ENCODE measurements around the gene PITX1.

Gene PITX1

GRCh38 chr5:135061001-135061400, 27.0 kb upstream of the PITX1 start:
- no peak for DNase-seq

GRCh38 chr5:135060021-135060420, 26.0 kb upstream of the PITX1 start:
- DNase-seq, result no peak

DNA sequence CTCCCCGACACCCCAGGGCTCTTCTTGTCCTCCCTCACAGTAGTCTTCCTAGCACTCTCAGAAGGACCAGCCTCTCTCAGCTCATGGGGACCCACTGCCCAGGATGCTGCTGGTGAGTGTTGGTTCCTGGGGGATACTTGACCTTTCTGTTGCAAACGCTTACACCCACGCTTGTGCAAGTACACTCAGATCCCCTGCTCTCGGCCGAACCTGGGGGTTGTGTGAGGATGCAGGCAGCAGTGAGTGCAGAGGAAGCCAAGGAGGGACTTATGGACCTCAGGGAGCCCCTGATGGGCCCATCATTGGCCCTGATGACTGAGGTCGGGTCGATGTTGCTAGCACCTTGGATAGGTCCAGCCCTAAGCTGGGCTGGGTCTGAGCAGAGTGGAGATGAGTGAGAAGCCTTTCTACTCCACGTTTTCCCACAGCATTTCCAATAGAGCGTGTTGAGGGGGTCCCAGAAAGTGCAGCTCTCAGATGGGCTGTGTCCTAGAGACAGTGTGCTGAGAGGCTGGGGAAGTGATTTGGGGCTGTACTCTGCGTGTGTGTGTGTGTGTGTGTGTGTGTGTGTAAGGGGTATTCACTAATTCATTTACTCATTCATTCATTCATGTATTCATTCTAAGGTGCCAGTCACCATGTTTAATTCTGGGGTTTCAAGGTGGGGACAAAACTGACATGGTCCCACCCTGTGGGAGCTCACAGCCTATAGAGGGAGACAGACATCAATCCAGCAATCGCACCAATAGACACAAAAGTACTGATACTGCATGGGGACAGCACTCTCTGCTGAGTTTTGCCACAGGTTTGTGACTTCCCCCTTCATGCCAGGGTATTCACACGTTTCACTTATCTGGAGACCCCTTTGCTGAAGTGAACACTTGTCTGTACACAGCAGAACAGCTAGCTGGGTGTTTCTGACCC, 25.2 kb upstream of the PITX1 start:
- no peak for DNase-seq

- DNase-seq, result no peak
Observed at GRCh38 chr5:135058331-135058732, 24.3 kb upstream of the PITX1 start.

- DNase-seq, result no peak
Observed at GRCh38 chr5:135057233-135057632, 23.2 kb upstream of the PITX1 start.

DNA sequence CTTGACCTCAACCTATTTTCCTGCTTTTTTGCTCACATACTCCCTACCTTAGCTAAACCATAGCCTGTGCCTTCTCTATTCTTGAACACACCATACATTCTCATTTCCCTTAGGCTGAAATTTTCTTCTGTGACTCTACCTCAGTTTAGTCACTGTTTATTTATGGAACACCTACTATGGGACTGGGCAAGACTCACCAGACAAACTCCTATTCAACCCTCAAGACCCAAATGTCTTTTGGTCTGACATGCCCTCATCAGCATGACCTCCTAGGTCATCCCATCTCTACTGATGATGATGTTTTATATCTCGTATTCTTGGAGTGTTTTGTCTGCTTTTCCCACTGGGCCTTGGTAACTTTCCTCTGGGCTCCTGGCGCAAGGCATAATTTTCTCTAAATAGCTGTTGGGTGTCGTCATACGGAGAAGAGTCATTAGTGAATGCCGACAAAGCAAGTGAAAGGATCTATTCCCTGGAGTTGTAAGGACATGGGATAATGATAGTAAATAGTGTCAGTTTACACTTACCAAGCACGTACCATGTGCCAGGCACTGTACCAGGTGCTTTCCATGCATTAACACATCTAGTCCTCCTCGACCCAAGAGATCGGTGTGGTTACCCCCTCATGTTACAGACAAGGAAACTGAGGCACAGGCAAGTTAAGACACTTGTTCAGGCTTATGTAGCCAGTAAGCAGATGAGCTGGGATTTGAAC, 22.4 kb upstream of the PITX1 start:
- DNase-seq, result no peak

GRCh38 chr5:135055396-135055795, 21.4 kb upstream of the PITX1 start:
- DNase-seq, result no peak

- no peak for DNase-seq
Observed at GRCh38 chr5:135054546-135054945, 20.5 kb upstream of the PITX1 start.

DNA sequence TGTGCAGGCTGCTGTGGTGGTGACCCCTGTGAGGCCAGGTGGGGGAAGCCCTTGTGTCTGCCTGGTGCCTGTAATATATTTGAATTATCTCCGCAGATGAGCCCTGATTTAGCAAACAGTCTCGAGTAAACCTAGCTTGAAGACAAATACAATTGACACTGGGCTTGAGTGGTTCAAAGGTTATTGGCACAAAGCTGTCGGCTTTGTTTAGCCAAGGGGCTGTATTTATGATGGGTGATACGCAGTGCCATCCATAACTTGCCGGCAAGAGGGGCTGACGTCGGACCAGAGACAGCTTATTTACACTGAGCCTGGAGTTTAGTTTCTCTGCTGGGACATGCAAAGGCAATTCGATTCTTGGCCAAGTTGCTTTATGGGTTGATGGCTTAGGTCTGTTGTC, 20.0 kb upstream of the PITX1 start:
- DNase-seq, result no peak

GRCh38 chr5:135053278-135053677, 19.2 kb upstream of the PITX1 start:
- no peak for DNase-seq

GRCh38 chr5:135052511-135053145, 18.6 kb upstream of the PITX1 start:
- DNase-seq, result no peak

DNA sequence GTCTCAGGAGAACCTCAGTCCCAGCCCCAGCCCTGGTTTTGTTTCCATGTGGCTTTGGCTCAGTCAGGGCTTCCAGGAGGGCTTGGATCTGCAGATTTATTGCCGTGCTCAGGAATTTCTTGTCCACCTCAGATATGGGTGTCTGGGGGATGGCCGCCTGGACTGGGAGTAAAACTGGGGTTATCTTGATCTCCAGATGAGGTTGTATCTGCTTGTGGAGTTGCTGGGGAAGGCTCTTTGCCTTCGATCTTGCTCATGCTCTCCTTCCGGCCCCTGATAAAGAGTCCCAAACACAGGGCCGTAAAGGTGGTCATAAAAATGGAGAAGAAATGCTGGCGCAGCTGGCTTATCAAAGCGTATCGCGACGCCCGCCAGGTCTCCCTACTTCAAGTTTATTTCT, 17.8 kb upstream of the PITX1 start:
- no peak for DNase-seq

- no peak for DNase-seq
Observed at GRCh38 chr5:135051399-135051798, 17.4 kb upstream of the PITX1 start.

DNA sequence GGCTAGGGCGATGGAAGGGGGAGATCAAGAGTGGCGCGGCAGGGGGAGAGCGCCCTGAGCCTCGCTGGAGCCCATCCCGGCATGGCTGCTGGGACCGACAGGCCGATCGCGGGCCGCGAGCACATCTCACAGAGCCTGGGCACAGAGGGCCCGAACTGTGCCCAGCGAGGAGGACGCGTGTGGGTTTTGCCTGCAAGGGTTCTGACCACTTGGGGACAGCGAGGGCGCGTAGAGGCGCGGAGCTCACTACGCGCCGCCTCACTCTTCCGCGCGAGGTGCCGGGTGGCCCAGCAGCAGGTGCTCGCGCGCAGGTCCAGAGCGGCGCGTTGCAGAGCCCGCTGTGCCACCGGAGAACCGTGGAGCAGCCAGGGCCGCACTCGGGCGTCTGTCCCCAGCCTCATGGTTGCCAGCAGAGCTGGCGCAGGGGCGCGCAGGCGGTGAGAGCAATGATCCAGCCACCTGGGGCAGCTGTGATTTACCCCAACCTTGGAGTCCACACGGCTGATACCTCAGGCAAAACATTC, 16.3 kb upstream of the PITX1 start:
- DNase-seq, result no peak

GRCh38 chr5:135048930-135049329, 14.9 kb upstream of the PITX1 start:
- no peak for DNase-seq

GRCh38 chr5:135048286-135048685, 14.3 kb upstream of the PITX1 start:
- DNase-seq, result no peak

- no peak for DNase-seq
Observed at GRCh38 chr5:135047347-135047695, 13.3 kb upstream of the PITX1 start.

DNA sequence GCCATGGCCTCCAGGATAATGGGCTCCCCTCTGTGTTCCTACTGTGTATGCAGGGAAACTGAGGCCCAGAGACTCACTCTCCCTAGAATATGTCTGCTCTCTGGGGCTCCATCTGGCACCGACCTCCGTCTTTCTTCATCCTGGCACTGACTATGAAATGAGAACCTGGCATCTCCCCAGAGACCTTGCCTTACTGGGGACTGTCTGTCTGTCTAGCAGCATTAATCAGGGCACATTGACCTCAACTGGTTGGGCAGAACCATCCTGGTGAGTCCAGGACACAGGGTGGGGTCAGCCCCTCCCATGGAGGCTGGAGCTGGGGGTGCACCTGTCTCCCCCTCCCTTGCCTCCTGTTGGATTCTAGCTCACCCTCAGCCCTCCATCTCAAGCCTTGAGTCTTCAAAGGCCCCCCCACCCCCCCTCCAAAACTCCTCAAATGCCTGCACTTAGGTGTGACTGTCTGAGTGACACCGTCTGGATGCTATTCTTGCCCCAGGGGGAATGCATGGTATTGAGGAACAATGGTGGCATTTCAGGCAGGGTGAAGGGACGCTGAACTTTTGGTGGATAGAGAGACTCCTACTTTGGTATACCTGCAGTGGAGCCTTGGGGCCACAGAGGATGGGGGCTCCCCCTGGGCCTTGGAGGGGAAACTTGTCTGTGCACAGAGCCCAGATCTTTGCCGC, 12.8 kb upstream of the PITX1 start:
- DNase-seq, result no peak

DNA sequence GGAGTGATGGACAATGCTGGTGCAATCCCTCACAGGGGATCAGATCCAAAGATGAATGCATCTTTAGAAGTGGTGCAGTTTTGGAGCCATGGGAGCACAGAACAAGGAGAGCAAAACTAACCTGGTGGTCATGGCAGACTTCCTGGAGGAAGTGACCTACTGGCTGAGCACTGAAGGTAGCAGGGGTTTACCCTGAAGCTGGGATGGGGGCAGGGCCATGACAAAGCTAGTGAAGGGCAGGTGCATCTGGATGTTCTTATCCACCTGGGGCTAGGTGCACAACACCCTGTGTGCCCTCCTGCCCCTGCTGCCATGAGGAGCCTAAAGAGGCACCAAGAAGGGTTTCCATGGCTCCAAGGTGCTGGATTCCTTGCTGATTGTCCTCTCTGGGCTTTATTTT, 11.5 kb upstream of the PITX1 start:
- DNase-seq, result no peak

DNA sequence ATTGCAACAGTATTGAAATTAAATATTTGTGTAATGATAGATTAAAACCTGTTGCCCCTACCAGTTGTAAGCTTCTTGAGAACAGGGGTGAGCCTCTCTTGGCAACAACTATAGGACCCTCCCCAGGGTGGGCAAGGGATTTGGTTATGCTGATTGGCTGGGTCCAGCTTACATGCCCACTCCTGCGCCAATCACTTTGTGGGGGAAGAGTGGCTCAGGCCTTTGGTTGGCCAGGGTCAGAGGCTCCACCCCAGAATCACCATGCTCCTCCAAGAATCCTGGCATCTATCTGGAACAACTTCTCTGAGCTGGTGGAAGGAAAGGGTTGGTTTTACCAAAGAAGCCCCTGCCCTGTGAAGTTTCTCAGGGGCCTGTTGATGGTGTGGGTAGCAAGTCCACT, 8.6 kb upstream of the PITX1 start:
- DNase-seq, result no peak

DNA sequence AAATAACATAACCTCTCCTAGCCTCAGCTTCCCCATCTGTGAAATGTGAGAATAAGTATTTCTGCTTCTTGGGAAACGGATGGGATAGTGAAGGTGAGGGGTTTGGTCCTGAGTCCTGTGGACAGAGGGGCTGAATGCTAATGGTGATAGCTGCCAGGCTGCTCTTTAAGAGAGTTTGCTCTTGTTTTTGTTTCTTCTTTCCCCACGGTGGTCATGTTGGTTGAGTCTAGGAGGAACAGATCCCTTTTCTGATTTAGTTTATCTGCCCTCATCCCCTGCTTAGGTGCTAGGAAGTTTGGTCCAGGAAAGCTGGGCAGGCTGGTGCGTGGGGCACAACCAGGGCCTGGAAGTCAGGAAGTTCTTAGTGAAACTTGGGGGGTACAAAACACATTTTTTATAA, 7.7 kb upstream of the PITX1 start:
- DNase-seq, result no peak

DNA sequence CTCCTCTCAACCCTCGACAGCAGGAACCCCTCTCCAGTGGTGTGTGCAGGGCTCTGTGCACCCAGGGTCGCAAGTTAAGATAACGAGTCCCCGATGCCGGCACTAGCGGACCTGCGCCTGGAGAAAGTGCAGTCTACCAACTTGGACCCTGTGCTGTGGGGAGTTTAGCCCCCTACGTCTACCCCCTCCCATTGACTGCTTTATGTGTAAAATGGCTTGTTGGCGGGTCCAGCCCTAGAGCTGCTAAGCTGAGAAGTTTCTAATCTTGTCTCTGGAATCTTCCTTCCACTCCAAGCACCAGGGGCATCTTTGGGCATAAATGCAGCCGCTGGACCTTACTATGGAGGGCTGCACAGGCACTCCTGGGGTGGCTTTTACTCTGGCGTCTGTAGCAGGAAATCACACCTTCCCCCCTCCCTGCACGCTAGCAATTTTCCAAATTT, 7.1 kb upstream of the PITX1 start:
- DNase-seq, result no peak
